Measurements from ENCODE around the gene LGALS1. TPM values are rescaled to one million over a fixed set of nuclear protein-coding genes. Genes with fewer than 3 reads are reported as not detected.

Gene LGALS1
- total RNA-seq, 1 donor from 2014 or later, result 2,760 TPM

DNA sequence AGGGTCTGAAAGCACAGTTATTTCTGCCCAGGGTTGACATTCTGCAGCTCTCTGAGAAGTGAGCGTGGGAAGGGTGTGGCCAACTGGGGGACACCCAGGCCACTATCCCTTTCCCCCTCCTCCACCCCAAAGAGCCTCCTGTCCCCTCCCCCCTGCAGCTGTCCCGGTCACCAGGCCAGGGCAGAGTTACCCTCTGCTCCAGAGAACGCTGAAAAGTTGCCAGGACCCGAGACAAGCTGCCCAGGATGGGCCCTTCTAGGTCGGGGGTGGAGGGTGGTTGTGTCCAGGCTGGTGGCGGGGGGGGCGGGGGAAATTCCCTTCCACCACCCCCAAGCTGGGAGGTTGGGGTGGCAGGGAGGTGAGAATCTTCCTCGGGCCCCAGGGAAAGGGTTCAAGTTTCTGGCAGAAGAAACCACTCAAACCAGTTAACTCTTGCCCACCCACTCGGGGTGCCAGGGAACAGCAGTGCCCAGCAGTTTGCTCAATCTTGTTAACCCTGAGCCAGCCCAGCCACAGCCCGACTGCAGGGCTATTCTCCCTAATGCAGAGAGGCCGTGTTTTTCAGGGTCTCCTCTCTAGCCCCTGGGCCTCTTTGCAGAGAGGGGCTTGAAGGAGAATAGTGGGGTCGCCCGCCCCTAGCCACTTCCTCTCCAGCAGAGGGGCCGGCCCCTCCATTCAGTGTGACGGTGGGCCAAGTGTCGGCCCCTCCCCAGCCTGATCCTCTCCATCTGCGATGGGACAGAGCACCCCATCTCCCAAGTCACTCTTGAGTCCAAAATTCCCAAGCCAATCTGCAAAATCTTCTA, 697 bp downstream of the LGALS1 start:
- Mint-ChIP-seq H3K27ac (ENCODE audit: unreplicated experiment) (peak overlapping the region; percentile 90), H3K9me3 (ENCODE audit: low read depth) (no peaks in the 10 kb centered on the region), H3K36me3 (ENCODE audit: low read depth) (peaks cover 12% of the 10 kb centered on the region), H3K4me1 (ENCODE audit: low read depth) (peaks cover 36% of the 10 kb centered on the region), H3K27me3 (ENCODE audit: low read depth) (no peaks in the 10 kb centered on the region), H3K4me3 (ENCODE audit: unreplicated experiment) (peak overlapping the region; percentile 77)
- TF ChIP-seq, protein P1, sequence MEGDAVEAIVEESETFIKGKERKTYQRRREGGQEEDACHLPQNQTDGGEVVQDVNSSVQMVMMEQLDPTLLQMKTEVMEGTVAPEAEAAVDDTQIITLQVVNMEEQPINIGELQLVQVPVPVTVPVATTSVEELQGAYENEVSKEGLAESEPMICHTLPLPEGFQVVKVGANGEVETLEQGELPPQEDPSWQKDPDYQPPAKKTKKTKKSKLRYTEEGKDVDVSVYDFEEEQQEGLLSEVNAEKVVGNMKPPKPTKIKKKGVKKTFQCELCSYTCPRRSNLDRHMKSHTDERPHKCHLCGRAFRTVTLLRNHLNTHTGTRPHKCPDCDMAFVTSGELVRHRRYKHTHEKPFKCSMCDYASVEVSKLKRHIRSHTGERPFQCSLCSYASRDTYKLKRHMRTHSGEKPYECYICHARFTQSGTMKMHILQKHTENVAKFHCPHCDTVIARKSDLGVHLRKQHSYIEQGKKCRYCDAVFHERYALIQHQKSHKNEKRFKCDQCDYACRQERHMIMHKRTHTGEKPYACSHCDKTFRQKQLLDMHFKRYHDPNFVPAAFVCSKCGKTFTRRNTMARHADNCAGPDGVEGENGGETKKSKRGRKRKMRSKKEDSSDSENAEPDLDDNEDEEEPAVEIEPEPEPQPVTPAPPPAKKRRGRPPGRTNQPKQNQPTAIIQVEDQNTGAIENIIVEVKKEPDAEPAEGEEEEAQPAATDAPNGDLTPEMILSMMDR (IDR thresholded peaks at IDR 0.05), result no peak
- DNase-seq (ENCODE audit: low spot score), result no peak

DNA sequence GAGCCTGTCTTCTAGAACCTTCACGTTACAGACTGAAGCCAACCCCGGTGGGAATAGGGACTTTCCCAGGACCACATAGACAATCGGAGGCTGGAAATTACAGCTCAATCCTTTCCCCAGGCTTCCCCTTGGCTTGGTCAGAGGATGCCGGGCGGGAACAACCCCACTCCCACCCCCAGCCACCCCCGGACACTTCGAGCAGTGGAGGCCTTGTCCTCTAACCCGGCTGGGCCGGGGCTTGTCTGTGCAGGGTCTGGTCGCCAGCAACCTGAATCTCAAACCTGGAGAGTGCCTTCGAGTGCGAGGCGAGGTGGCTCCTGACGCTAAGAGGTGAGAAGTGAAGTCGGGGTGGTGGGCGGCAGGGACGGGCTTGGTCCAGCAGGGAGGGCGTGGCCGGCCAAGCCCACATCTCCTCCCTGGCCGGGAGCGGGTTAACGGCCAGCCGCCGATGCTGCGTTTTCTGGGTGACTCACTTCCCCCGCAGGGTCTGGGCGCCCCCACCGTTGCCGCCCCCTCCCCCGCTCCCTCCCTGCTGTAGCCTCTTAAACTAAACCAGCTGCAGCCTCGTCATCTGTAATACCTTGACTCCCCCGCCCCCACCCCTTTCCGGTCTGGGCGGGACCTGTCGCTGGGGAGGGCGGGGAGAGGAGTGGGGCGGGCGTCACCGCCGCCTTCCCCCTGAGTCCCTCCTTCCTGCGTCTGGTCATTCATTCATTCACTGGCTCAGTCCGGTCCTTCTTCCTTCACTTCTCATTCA, 1.5 kb downstream of the LGALS1 start:
- no peaks in the 10 kb centered on the region for H3K27me3 Mint-ChIP-seq (ENCODE audit: low read depth)
- H3K27ac Mint-ChIP-seq (ENCODE audit: unreplicated experiment), result peak overlapping the region; percentile 90
- H3K36me3 Mint-ChIP-seq (ENCODE audit: low read depth), result peaks cover 12% of the 10 kb centered on the region

DNA sequence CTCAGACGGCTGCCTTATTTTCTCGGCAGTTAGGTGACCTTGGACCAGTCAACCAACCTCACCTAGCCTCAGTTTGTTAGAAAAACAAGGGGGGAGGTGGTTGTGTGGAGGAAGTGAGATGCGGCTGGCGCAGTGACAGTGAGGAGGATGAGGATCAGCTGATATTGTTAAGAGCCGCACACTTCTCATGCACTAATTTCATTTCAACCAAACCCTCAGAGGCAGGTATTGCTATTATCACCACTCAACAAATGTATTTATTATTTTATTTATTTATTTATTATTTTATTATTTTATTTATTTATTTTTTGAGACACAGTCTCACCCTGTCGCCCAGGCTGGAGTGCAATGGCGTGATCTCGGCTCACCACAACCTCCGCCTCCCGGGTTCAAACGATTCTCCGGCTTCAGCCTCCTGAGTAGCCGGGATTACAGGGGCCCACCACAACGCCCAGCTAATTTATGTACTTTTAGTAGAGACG, 2.1 kb downstream of the LGALS1 start:
- H3K36me3 Mint-ChIP-seq (ENCODE audit: low read depth), result peaks cover 12% of the 10 kb centered on the region
- TF ChIP-seq, protein P1 (IDR thresholded peaks at IDR 0.05), result no peak
- H3K27ac Mint-ChIP-seq (ENCODE audit: unreplicated experiment), result peak overlapping the region; percentile 85
- H3K4me1 Mint-ChIP-seq (ENCODE audit: low read depth), result peaks cover 42% of the 10 kb centered on the region
- no peaks in the 10 kb centered on the region for H3K9me3 Mint-ChIP-seq (ENCODE audit: low read depth)
- no peaks in the 10 kb centered on the region for H3K27me3 Mint-ChIP-seq (ENCODE audit: low read depth)
- DNase-seq (ENCODE audit: low spot score), result no peak
- H3K4me3 Mint-ChIP-seq (ENCODE audit: unreplicated experiment), result peak overlapping the region; percentile 77

More for the DNA sequence above, 1.5 kb downstream of the LGALS1 start:
- Mint-ChIP-seq H3K4me1 (ENCODE audit: low read depth) (peaks cover 42% of the 10 kb centered on the region), H3K9me3 (ENCODE audit: low read depth) (no peaks in the 10 kb centered on the region), H3K4me3 (ENCODE audit: unreplicated experiment) (peak overlapping the region; percentile 77)
- TF ChIP-seq, protein P1 (IDR thresholded peaks at IDR 0.05), result no peak
- no peak for DNase-seq (ENCODE audit: low spot score)

DNA sequence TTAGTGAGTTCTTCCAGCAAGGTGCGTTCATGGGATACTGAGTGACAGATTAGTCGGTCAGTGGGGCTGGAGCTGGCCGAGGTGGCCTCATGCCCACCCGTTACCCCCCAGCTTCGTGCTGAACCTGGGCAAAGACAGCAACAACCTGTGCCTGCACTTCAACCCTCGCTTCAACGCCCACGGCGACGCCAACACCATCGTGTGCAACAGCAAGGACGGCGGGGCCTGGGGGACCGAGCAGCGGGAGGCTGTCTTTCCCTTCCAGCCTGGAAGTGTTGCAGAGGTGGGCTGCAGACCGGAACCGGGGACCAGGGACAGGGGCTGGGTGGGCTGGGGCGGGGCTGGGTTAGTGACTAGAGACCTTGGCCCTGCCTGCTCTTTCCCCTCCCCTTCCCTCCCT, 2.9 kb downstream of the LGALS1 start:
- Mint-ChIP-seq H3K27me3 (ENCODE audit: low read depth) (no peaks in the 10 kb centered on the region), H3K27ac (ENCODE audit: unreplicated experiment) (peak overlapping the region; percentile 70), H3K4me3 (ENCODE audit: unreplicated experiment) (peak overlapping the region; percentile 77), H3K9me3 (ENCODE audit: low read depth) (no peaks in the 10 kb centered on the region), H3K36me3 (ENCODE audit: low read depth) (peaks cover 12% of the 10 kb centered on the region), H3K4me1 (ENCODE audit: low read depth) (peaks cover 42% of the 10 kb centered on the region)
- TF ChIP-seq, protein P1 (IDR thresholded peaks at IDR 0.05), result no peak
- DNase-seq (ENCODE audit: low spot score), result no peak

DNA sequence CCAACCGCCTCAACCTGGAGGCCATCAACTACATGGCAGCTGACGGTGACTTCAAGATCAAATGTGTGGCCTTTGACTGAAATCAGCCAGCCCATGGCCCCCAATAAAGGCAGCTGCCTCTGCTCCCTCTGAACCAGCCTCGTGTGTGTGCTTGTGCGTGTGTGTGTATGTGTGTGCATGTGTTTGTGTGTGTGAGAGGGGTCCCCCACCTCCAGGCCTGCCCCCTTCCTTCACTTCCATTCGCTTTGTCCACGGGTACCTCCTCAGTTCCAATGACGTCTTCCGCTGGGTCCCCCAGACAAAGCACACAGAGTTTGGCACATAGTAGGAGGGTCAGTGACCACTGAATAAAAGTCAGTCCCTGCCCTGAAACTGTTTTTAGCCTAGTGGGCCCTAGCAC, 4.2 kb downstream of the LGALS1 start:
- Mint-ChIP-seq H3K9me3 (ENCODE audit: low read depth) (no peaks in the 10 kb centered on the region), H3K4me3 (ENCODE audit: unreplicated experiment) (peak overlapping the region; percentile 49), H3K36me3 (ENCODE audit: low read depth) (peaks cover 12% of the 10 kb centered on the region), H3K4me1 (ENCODE audit: low read depth) (peaks cover 36% of the 10 kb centered on the region), H3K27me3 (ENCODE audit: low read depth) (no peaks in the 10 kb centered on the region), H3K27ac (ENCODE audit: unreplicated experiment) (peak overlapping the region; percentile 70)
- TF ChIP-seq, protein P1 (IDR thresholded peaks at IDR 0.05), result no peak
- DNase-seq (ENCODE audit: low spot score), result no peak

Data from chondrocyte (in vitro differentiated cells).